ENCODE results near the gene RREB1.

DNA sequence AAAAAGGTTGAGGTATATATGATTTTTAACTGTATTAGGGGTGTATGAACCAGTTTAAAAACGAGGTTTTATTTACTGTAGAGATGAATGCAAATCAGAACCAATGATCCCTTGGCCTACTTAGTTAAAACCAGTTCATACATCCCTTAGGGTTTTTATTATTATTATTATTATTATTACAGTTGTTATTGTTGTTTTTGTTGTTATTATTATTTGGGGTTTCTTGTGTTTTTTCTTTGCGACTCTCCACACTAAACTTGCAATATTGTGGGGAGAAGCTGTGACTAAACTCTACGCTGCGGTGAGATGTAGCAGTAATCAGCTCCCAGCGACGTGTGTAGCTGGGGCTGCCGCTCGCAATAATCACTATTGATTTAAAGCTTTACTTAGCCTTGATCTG lies 143.1 kb downstream of the RREB1 start:
- no peak for TF ChIP-seq CTCF (IDR thresholded peaks at IDR 0.05; ENCODE audit: low read depth, low read length, poor library complexity, severe bottlenecking)
- TF ChIP-seq EZH2phosphoT487 (IDR thresholded peaks at IDR 0.05; ENCODE audit: borderline replicate concordance, low read length): no peak
